ENCODE data around the gene UNC80. TPM values are rescaled to one million over a fixed set of nuclear protein-coding genes. Genes with fewer than 3 reads are reported as not detected.

UNC80 gene
- total and polyA plus RNA-seq, 8 donors = 0.69 to 4.8 (median 1.9) TPM

- Histone ChIP-seq H3K4me3 (no peak overlapping the region), H3K27me3 (no peaks in the 10 kb centered on the region), H3K9me3 (no peaks in the 10 kb centered on the region), H3K4me1 (no peaks in the 10 kb centered on the region), H3K36me3 (peaks cover 0 to 31% (median 2%) of the 10 kb centered on the region in 3 donors), H3K27ac (no peak overlapping the region)
- ATAC-seq (no peak), FAIRE-seq (no peak), DNase-seq (no peak)
- intact Hi-C loops (cut with DNase I) = no loop called here
- no peak for TF ChIP-seq CTCF (IDR thresholded peaks at IDR 0.05)
- 76 to 77% methylated on average over 2 of the region's 2 CpGs for WGBS, 2 donors
Measured at GRCh38 chr2:210028178-210028577, 256.5 kb downstream of the UNC80 start.

- ATAC-seq = no peak
- Histone ChIP-seq H3K36me3 (no peaks in the 10 kb centered on the region), H3K4me3 (no peak overlapping the region), H3K27me3 (no peaks in the 10 kb centered on the region), H3K9me3 (no peaks in the 10 kb centered on the region), H3K27ac (no peak overlapping the region), H3K4me1 (no peaks in the 10 kb centered on the region)
- no peak for DNase-seq
- intact Hi-C loops (cut with DNase I) = no loop called here
- no peak for TF ChIP-seq CTCF (IDR thresholded peaks at IDR 0.05)
- FAIRE-seq = no peak
- WGBS, 2 donors = 61 to 68% methylated on average over 2 of the region's 2 CpGs
Measured at GRCh38 chr2:210034087-210034683, 262.6 kb downstream of the UNC80 start.

- DNase-seq (no peak), FAIRE-seq (no peak), ATAC-seq (no peak)
- Histone ChIP-seq H3K4me1 (no peaks in the 10 kb centered on the region), H3K27ac (no peak overlapping the region), H3K27me3 (no peaks in the 10 kb centered on the region), H3K9me3 (no peaks in the 10 kb centered on the region), H3K36me3 (no peaks in the 10 kb centered on the region), H3K4me3 (no peak overlapping the region)
- no peak for TF ChIP-seq CTCF (IDR thresholded peaks at IDR 0.05)
- intact Hi-C loops (cut with DNase I) = no loop called here
- WGBS, 2 donors = 93 to 100% methylated on average over 4 of the region's 4 CpGs
Measured at GRCh38 chr2:210035679-210036078, 264.0 kb downstream of the UNC80 start.

GRCh38 chr2:210038078-210038477, 266.4 kb downstream of the UNC80 start:
- no peak for FAIRE-seq
- no peak for TF ChIP-seq CTCF (IDR thresholded peaks at IDR 0.05)

GRCh38 chr2:210046851-210047500, 275.3 kb downstream of the UNC80 start:
- Histone ChIP-seq H3K4me1 (no peaks in the 10 kb centered on the region), H3K27ac (no peak overlapping the region), H3K27me3 (no peaks in the 10 kb centered on the region), H3K36me3 (peaks cover 0 to 7% (median 0%) of the 10 kb centered on the region in 3 donors), H3K4me3 (no peak overlapping the region), H3K9me3 (no peaks in the 10 kb centered on the region)
- intact Hi-C loops (cut with DNase I) = no loop called here
- DNase-seq (no peak), ATAC-seq (no peak), FAIRE-seq (no peak)
- WGBS, 2 donors = 93 to 100% methylated on average over 2 of the region's 2 CpGs
- TF ChIP-seq CTCF (IDR thresholded peaks at IDR 0.05) = no peak

More at GRCh38 chr2:210038078-210038477, 266.4 kb downstream of the UNC80 start:
- H3K36me3 ChIP-seq = no peaks in the 10 kb centered on the region
- H3K9me3 ChIP-seq = no peaks in the 10 kb centered on the region
- DNase-seq (no peak), ATAC-seq (no peak)
- H3K27ac ChIP-seq = no peak overlapping the region
- WGBS, 2 donors = 61 to 64% methylated on average over 3 of the region's 3 CpGs
- H3K27me3 ChIP-seq = no peaks in the 10 kb centered on the region
- intact Hi-C loops (cut with DNase I) = no loop called here
- H3K4me1 ChIP-seq = no peaks in the 10 kb centered on the region
- no peak overlapping the region for H3K4me3 ChIP-seq

All from pancreas (tissue), 10 donors.